Neutrophil (primary cell): ENCODE data around the gene RTKN2.

ENCODE experiments used
- H3K27ac ChIP-seq: fragments of 200-600 bp; sonication (generic); 2 replicates; pipeline ENCODE4 v1.5.1; 2016; ENCODE audit warnings: mild to moderate bottlenecking, moderate library complexity
- H3K27me3 ChIP-seq: fragments of 200-600 bp; sonication (generic); 2 replicates; pipeline ENCODE4 v1.6.0; 2016; ENCODE audit warnings: mild to moderate bottlenecking
- H3K36me3 ChIP-seq: fragments of 200-600 bp; sonication (generic); 2 replicates; pipeline ENCODE4 v1.5.1; 2017
- H3K4me1 ChIP-seq, 2 experiments: fragments of 200-600 bp in 1 of 2; sonication (generic) in 1 of 2; 1 replicate in 1 of 2; 2 replicates in 1 of 2; pipeline versions ENCODE4 v1.5.1 to v1.6.1; 2013 to 2016; ENCODE audit warnings: low read depth in 1 of 2, low read length in 1 of 2, mild to moderate bottlenecking in 1 of 2, moderate library complexity in 1 of 2; ENCODE audit not compliant: control insufficient read depth in 1 of 2, insufficient read depth in 1 of 2
- H3K4me3 ChIP-seq, 2 experiments: fragments of 200-600 bp in 1 of 2; sonication (generic) in 1 of 2; 1 replicate in 1 of 2; 2 replicates in 1 of 2; pipeline ENCODE4 v1.5.1; 2013 to 2016; ENCODE audit warnings: low read depth in 1 of 2, low read length in 1 of 2, mild to moderate bottlenecking in 1 of 2, moderate library complexity in 1 of 2
- H3K9me3 ChIP-seq: fragments of 200-600 bp; sonication (generic); 2 replicates; pipeline ENCODE4 v1.5.1; 2016
- TF ChIP-seq, protein P1 (sequence below): fragments of 200-600 bp; sonication (generic); IDR thresholded peaks from 2 replicates; pipeline ENCODE4 v1.5.1; 2016; ENCODE audit warnings: antibody characterized with exemption

RTKN2 gene

DNA sequence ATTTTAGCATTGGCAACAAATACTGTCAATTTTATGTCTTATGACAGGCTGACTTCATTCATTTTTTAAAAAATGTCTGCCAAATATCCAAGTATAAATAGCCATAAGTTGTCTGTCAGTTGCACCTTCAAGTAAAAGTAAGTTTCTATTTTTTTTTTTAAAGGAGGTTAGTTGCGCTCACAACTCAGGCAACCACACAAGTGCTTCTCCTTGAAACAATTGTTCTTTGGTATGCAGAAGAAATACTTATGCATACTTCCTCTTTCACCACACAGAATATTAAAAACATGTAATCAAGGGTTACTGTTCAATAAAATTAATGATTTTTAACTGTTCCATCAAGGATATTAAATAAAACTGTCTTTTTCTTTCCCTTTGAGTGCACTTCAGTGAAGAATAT, 97.9 kb downstream of the RTKN2 start:
- H3K36me3 ChIP-seq: no peaks in the 10 kb centered on the region
- H3K27me3 ChIP-seq: no peaks in the 10 kb centered on the region
- TF ChIP-seq, protein P1, sequence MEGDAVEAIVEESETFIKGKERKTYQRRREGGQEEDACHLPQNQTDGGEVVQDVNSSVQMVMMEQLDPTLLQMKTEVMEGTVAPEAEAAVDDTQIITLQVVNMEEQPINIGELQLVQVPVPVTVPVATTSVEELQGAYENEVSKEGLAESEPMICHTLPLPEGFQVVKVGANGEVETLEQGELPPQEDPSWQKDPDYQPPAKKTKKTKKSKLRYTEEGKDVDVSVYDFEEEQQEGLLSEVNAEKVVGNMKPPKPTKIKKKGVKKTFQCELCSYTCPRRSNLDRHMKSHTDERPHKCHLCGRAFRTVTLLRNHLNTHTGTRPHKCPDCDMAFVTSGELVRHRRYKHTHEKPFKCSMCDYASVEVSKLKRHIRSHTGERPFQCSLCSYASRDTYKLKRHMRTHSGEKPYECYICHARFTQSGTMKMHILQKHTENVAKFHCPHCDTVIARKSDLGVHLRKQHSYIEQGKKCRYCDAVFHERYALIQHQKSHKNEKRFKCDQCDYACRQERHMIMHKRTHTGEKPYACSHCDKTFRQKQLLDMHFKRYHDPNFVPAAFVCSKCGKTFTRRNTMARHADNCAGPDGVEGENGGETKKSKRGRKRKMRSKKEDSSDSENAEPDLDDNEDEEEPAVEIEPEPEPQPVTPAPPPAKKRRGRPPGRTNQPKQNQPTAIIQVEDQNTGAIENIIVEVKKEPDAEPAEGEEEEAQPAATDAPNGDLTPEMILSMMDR: no peak
- H3K4me3 ChIP-seq: no peak overlapping the region
- H3K27ac ChIP-seq: no peak overlapping the region
- H3K9me3 ChIP-seq: no peaks in the 10 kb centered on the region
- H3K4me1 ChIP-seq: no peaks in the 10 kb centered on the region

DNA sequence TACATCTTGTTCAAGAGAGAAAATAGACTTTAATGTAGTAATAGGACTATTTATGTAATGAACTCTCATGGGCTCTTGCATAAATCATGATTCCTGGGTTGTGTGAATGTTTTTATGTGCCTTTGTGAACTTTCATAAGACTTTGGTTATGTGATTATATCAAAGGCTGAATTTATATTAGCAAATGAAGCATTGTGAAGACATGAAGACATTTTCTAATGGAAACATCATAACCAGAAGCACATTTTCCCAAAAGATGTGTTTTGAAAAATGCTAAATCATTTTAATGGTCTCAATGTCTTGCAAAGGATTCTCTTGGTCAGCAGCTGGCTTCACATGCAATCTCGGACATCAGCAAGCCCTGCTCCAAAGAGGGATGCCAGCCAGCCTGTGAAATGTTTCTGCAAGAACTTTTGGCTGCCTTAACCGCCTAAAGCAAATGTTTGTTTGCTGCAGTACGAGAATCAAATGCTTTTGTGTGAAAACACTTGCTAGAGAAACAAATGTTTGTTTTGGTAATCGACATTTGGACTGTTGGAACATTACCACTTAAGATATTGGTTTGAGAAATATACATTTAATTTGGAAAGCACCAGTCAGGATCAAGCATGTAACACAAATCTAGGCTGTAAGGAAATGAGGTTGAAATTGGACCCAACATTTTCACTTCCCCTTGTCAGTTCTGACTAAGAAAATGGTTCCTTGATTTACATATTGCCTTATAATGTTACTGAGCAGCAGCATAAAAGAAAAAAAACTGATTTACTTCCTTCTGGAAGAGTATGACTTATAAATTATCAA, 102.1 kb downstream of the RTKN2 start:
- Histone ChIP-seq H3K36me3 (no peaks in the 10 kb centered on the region), H3K27ac (no peak overlapping the region), H3K4me3 (no peak overlapping the region), H3K27me3 (no peaks in the 10 kb centered on the region), H3K4me1 (no peaks in the 10 kb centered on the region), H3K9me3 (no peaks in the 10 kb centered on the region)
- TF ChIP-seq, protein P1: no peak

DNA sequence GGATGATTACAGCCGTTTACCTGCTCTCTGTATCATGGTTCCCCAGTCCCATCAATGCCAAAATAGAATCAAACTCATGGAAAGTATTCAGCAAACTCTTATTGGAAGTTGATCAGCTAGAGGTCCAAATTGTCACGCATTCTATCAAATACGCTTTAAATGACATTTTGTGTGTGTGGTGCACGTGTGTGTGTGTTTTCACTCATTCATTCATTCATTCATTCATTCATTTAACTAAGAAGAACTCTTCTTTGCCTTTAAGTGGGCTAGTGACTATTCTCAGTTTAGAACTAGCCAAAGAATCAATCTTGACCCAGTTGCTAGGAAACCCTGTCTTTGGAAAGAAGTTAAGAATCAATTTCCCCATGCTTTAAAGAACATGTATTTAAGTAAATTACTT, 102.8 kb downstream of the RTKN2 start:
- no peaks in the 10 kb centered on the region for H3K4me1 ChIP-seq
- no peaks in the 10 kb centered on the region for H3K27me3 ChIP-seq
- no peak overlapping the region for H3K27ac ChIP-seq
- no peaks in the 10 kb centered on the region for H3K9me3 ChIP-seq
- H3K4me3 ChIP-seq: no peak overlapping the region
- no peaks in the 10 kb centered on the region for H3K36me3 ChIP-seq
- TF ChIP-seq, protein P1: no peak

DNA sequence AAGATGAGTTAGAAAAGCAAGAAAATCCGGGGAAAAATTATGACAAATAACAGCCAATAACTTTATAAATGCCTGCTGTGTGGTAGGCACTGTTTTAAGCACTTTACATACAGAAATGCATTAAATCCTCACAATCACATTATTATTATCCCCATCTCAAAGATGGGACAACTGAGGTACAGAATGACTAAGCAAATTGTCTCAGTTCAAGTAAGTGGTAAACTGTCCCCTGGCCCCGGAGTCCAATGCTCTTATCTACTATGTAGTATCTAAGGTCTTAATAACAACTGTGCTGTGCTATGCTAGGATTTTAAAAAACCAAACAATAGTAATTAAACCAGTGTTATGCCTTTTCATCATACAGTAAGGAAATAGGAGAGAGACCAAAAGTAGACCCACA, 105.6 kb downstream of the RTKN2 start:
- Histone ChIP-seq H3K4me3 (no peak overlapping the region), H3K27ac (no peak overlapping the region), H3K9me3 (no peaks in the 10 kb centered on the region), H3K36me3 (no peaks in the 10 kb centered on the region), H3K27me3 (no peaks in the 10 kb centered on the region), H3K4me1 (no peaks in the 10 kb centered on the region)
- TF ChIP-seq, protein P1: no peak

DNA sequence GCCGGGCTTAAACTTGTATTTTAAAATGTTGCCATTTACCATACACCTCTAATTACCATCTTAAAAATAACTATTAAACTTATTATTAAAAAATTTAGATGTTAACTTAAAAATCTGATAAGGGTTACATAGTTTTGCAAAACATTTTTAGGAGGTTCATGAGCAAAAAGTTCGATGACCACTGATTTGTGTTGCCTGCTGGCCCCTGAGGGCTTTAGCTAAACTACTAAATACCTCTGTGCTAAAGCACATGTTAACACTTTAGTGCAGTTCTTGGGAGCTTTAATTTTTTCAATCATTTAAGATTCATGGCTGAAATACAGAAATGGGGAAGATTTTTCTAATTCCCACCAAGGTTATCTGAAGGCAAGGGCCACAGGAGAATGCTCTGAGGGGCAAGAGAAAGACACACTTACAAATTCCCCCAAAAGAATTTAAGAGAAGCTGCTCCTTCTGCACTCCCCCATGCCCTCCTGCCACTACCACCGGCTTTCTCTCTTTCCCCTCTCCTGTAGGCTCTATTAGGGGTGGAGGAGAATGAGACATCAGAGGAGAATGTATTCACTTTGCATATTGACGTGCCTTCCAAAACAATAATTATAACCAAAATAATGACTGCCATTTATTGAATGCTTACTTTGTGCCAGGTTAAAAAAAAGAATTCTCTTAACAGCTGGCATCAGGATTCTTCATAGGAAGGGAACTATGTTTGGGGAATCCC, 106.2 kb downstream of the RTKN2 start:
- Histone ChIP-seq H3K27me3 (no peaks in the 10 kb centered on the region), H3K4me3 (no peak overlapping the region), H3K4me1 (no peaks in the 10 kb centered on the region), H3K36me3 (no peaks in the 10 kb centered on the region), H3K9me3 (no peaks in the 10 kb centered on the region), H3K27ac (no peak overlapping the region)
- TF ChIP-seq, protein P1: no peak
